Kidney tubule cell (primary cell): ENCODE results near the gene AHCYL2.
"Not testable (repeated sequence)": the region's sequence is repeated elsewhere in the genome, so short reads cannot be mapped to it uniquely, and the experiment has no call there.

Experiments
- DNase-seq: peaks from one replicate; pipeline ENCODE4 v3.0.0-alpha.2; 2018; ENCODE audit warnings: low spot score

AHCYL2 gene

DNA sequence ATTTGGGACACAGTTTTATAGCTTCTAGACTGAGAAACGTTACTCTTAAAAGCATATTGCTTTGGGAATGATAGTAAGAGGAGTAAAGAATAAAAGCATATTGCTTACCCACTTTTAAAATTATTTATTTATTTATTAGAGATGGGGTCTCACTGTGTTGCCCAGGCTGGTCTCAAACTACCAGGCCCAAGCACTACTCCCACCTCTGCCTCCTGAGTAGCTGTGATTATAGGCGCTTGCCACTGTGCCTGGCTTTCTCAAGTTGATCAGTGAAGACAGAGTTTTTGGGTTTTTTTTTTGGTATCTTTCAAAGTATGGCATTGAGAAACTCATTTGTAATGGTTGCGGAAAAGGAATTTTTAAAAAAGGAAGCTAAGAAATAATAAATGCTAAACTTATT, 68.0 kb downstream of the AHCYL2 start:
- no peak for DNase-seq

DNA sequence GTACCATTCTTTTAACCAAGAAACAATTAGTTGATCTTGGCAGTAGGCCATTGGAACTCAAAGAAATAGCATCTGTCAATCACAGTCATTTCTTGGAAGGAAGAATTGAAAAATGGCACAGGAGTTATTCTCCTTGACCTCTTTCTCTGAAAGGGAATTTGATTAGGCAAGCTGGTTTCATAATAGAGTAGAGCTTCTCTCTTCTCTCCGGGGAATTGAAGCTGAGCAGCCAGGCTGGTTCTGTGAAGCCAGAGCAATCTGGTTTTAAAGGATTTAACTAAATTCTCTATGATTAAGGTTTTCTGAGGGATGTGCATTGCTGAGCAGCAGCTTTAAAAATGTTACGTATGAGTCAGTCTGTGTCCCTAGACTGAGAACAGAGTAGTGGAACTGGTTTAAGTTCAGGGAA, 70.2 kb downstream of the AHCYL2 start:
- peak; percentile 51 for DNase-seq

DNA sequence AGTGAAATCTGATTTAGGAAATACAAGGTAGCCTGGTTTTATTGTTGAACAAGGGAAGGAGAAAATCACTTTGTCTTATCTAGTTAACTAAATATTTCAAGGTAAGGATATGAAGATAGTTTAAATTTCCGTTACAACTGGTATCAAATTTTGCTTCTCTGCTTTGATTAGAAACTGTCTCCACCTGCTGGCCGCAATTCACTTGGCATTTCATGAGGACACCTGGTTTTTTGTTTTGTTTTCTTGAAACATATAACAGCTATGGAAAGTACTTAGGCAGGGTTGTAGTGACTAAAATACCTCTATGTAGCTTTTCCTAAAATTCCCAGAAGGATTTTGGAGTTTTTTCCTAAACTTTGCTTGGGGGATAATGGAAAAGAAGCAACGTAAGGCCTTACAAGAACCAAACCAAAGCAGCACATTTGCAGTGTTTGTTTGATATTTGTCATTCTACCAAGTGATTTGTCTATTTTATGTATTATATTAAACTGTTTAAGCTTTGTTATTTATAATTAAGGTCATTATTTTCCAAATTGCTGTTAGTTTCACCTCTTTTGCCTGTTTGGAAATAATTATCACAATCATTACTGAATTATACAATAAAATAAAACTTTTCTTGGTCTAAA, 73.6 kb downstream of the AHCYL2 start:
- peak; percentile 48 for DNase-seq

DNA sequence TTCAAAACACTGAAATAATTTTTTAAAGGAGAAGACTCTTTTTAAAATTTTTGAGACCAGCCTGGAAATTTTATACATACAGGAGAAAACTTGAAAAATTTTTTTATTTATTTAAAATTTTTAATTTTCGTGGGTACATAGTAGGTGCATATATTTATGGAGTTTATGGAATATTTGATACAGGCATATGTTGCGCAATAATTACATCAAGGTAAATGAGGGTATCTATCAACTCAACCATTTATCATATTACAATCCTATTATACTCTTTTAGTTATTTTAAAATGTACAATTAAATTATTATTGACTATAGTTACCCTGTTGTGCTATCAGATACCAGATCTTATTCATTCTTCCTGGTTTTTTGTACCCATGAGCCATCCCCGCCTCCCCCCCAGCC, 75.1 kb downstream of the AHCYL2 start:
- no peak for DNase-seq

DNA sequence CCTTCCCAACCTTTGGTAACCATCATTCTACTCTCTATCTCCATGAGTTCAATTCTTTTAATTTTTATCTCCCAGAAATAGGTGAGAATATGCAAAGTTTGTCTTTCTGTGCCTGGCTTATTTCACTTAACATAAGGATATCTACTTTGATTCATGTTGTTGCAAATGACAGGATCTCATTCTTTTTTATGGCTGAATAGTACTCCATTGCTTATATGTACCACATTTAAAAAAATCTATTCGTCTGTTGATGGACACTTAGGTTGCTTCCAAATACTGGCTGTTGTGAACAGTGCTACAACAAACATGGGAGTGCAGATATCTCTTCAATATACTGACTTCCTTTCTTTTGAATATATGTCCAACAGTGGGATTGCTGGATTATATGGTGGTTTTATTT, 75.5 kb downstream of the AHCYL2 start:
- DNase-seq, result not testable (repeated sequence)

DNA sequence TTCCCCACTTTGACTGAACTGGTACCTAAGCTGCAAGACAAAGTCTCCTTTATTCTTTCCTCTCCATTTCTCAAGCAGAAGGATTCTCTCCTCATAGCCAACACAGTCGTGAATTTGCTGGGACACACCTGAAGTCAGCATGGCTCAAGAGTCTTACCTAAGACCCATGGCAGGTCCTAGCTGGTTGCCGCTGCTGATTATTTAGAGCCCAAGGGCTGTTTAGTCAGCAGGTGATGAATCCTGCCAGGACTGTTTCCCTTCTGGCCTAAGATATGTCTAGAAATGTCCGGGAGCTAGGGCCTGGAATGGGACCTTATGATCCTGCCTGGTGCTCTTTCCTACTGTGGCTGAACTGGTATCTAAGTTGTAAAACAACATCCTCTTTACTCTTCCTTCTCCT, 82.8 kb downstream of the AHCYL2 start:
- DNase-seq, result no peak

DNA sequence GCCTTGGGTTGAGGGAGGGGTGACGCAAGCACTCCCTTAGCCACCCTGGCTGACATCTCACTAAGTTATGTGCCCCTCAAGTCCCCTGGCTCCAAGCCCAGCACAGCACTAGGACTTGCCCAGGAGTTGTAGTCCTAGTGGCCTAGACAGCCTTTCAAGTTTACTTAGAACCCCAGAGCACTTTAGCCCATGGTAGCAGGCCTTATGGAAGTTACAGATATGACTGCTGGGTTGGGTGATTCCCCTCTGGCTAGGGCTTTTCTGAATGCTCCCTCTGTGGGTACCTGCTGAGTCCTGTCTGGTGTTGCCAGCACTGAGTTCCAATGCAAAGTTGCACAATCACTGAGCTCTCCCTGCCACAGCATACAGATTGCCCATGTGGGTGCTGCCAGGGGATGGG, 83.2 kb downstream of the AHCYL2 start:
- peak; percentile 8 for DNase-seq

DNA sequence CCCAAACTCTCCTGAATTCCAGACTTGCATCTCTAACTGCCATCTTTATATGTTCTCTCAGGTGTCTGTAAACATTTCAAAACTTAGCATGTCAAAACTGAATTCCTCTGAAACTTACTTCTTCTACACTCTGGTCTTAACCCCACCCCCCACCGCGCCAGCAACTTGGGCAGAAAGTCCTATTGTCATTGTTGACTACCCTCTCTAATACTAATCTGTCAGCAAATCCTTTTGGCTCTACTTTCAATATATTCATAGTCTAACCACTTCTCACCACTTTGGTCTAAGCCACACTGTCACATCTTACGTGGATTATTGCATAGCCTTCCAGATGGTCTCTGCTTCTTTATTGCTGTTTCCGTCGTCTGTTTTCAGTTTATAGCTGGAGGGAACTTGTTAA, 86.6 kb downstream of the AHCYL2 start:
- no peak for DNase-seq

DNA sequence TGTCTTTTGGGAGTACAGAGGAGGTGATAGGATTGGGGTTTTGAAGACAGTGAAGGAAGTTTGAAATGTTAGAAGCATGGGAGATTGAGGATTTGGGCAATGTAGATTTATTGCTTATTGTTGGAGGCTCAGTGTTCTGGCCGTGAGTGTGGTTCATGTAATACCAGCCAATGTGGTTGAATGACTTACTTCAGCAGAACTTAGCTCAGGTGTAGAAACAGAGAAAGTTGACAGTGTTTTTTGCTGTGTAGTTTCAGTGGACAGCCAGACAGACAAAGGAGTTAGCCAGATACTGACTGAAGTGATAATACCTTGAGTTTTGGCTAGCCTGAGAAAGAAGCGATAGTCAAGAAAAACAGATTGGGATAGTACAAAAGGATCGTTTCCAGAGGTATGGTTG, 88.5 kb downstream of the AHCYL2 start:
- no peak for DNase-seq

DNA sequence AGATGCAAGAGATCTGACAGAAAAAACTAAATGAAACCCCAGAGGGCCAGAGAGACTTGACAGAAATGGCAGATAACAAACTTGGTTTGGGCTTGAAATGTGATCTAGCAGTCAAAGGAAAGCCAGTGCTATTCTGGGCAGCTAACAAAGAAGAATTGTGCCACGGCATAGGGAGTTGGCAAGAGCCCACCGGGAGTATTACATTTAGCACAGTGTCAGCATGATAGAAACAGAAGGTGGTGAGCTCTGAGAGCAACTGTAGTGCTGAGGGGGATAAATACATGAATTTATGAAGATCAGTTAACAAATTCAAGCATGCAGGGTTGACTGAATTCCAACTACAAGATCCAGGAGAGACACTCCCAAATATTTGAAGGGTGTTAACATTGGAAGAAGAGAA, 91.1 kb downstream of the AHCYL2 start:
- DNase-seq, result no peak

DNA sequence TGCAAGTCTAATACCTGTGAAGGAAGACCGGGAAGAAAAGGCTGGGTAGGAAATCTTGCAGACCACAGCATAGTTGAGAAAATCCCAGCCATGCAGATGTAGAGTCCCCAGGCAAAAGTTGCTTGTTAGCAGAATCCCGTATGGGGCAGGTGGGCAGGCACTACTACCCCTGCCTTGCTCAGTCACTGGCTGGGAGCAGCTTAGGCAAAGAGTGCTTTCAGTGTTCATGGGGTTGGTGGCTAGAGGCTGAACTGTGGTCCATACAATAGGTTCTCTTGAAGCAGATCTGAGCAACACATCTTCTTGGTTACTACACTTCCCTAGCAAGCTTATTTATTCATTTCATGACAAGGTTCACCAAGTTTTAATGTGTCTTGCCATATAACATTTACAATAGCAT, 92.6 kb downstream of the AHCYL2 start:
- DNase-seq, result no peak

DNA sequence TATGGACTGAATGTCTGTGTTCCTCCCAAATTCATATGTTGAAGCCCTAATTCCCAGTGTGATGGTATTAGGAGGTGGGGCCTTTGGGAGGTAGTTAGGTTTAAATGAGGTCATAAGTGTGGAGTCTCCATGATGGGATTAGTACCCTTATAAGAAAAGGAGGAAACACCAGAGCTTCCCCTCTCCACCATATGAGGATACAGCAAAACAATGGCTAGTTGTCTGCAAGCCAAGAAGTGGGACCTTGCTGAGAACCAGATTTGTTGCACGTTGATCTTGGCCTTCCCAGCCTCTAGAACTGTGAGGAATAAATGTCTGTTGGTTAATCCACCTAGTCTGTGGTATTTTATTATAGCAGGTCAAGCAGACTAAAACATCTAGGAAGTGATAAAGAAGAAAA, 102.2 kb downstream of the AHCYL2 start:
- DNase-seq, result no peak

DNA sequence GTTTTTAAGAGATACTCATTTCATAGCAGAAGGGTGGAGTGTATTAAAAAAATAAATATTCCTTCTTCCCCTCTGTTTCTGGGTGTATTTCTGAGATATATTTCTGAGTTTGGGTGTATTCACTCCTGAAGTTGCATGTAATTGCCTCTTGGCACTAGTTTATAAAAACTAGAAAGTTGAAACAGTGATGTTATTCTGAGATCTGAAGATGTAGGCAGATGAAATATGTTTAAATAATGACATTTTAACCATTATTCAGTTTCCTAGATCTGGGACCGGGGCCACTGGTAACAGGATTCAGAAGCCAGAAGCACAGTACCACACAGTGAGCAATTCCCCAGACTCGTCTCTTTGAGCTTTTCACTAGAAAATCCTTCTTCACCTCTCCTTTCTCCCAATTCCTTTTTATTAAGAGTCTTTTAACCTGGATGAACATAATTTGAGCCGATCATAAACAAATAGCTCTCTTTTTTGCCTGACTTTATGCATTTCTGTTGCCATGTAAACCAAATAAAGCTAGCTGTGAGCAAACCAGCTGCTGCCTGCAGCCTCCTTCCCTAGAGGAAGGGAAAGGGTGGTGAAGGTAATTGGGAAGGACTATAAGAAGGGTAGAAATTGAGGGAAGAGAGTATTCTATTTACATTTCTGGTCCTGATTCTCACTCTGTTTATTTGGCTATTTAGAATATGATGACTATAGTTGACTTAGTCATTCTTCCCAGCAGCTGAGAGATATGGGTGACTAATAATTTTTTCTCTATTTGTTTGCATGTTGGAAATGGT, 107.6 kb downstream of the AHCYL2 start:
- DNase-seq, result peak; percentile 28

DNA sequence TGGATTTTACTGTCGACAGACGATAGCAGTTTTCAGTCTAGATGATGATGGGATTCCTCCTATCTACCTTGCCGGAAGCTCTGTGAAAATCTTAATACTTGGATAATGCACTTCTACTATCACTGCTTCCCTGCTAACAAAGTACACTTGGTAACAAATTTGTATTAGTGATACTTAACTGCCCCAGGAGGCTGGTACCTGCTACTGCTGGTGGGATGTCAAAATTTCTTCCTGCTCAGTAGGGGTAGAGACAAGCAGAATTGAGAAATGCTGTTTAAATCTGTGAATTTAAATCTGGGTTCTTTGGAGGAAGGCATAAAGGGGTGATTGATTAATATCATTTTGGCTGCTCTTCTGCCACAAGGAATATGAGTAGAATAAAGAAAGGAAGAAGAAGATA, 109.6 kb downstream of the AHCYL2 start:
- no peak for DNase-seq

DNA sequence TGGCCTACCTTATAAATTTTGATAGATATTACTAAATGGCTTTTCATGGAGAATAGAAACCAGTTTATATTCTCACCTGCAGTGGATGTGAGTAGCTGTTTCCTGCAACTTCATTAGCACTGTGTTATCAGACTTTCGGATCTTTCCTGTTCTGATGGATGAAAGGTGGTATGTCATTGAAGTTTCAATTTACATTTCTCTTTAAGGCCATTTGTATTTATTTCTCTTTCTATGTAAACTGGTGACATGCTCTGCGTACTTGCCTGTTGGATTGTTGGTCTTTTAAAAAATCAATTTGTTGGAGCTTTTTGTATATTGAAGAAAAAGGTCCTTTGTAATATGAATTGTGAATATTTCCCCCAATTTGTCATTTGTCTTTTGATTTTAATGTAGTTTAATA, 113.6 kb downstream of the AHCYL2 start:
- no peak for DNase-seq

DNA sequence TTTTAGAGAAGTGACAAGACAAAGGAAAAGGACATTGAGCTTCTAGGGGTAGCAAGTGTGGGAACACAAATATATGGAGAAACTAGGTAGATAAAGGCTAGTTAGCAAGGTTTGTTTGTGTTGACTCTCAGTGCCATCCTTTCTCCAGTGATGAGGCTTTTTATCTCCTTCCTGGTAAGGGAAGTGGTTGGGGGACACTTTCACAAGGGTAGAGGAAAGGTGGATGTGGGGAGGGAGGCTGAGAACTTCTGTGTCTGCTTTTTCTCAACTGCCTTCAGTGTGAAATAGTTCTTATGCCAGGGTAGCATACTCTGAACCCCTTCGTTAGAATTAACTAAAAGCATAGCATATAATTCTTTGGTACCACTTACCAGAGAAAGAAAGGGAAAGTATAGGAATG, 116.4 kb downstream of the AHCYL2 start:
- DNase-seq, result no peak

DNA sequence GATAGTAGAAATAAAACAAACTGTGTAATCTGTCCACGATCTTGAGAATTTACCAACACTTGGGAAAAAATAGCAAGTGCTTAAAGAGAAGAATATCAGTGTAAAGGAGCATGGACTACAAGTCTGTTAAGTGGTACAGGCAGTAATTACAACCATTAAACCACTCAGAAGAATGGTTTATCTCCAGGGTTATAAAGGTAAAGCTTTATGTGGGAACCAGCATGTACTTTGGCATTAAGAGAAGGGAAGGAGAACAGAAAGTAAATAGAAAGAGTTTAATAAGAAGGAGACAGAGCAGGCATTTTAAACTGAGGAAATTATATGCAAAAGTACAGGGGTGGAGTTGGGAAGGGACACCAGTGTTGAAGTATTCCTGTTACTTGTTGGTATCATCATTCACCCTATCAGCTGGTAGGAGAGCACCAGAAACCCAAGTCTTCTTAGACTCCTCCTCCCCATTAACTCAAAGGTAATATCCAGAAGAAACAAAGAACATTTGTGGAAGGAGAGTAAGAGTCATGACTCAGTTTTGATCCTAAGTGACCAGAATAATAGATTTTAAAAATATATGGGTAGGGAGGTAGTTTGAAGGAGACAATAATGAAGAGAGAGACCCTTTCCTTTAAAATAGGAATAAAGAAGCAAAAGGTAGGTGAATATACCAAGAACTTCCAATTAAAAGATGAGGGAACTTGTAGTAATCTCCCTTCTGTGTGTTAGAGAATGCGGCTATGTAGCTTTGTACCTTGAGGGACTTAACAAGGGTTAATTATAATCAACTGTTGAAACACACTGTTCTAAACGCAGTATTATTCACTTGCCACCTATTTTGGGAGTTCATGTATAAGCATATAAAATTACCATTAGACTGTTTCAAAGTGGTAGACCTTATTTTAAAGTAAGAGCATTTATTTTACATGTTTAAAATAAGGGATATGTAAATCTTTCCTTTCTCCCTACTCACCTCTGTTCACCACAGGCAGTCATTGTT, 117.3 kb downstream of the AHCYL2 start:
- no peak for DNase-seq

DNA sequence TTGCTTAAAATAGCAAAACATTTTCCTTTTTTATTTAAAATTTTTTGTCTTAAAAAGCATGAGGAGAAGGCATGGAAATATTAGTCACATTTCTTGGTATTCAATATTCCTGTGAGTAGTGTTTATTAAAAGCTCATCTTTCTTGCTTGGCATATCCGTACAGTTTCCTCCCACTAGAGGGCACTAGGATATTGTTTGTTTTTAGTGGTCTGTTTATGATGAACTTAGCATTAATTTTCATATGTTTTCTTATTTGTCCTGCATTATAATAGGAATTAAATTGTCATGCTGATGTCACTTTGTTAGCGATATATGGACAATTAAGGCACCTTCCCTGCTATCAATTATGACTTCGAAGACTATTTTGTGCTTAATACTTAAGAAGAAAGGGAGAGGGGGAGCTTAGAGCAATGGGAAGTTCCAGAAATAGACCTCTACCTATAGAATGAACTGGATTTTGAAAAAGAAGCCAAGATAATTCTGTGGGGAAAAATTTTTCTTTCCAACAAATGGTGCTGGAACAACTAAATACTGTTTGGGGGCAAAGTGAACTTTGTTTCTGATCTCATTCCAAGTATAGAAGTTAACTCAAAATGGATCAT, 118.4 kb downstream of the AHCYL2 start:
- peak; percentile 48 for DNase-seq

DNA sequence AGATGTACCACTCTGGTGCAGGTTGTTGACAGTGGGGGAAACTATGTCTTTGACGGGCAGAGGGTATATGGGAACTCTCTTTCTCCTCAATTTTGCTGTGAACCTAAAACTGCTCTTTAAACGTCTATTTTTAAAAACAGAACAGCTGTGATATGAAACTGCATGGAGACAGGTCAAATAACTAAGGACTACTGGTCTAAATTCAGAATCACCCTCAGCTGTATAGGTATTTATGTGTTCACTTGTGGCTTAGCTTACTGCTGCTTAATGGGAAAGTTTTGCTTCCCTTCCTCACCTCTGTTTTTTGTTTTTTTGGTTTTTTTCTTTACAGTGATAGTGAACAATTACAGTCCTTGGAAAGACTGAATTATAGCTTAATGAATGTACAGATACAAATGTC, 122.5 kb downstream of the AHCYL2 start:
- no peak for DNase-seq

DNA sequence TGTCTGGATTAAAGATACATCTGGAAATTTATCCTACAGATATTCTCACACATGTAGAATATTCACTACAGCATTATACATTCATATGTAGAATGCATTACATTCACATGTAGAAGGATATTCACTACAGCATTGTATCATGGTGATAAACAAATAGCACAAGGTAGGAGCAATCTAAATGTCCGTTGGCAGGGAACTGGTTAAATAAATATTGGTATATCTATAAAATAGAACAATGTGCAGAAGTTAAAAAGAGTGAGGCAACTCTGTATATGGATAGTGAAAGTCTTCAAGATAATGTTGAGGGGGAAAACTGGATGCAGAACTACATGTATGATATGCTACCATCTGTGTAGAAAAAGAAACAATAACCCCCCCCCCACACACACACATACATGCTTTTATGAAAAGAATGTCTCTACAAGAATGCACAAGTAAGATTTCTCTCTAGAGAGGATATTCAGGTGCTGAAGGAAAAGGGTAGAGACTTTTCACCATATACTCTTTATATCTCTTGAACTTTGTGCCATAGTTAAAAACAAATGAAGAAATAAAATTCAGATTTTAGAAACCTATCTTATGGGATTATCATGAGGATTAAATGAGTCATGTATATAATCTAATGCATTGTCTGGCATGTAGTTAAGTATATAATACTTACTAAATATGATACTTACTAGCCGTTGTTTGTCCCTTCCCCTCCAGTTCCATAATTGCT, 123.4 kb downstream of the AHCYL2 start:
- no peak for DNase-seq

DNA sequence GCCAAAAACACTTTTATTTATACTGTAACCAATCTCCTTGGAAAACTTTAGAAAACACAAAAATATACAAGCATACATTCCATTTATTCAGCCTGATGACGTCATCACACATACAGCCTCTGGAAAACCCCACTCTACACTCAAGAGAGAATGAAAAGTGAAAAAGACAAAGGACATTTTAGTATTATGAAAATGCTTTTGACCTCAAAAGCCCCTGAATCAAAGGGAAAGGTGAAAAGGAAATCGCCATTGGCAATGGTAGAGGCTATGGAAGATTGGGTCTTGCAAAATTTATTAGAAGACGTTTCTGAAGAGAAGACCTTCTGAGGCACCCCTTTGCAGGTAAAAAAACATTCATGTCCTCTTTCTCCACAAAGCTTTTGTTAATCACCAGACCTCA, 126.5 kb downstream of the AHCYL2 start:
- DNase-seq, result peak; percentile 48

DNA sequence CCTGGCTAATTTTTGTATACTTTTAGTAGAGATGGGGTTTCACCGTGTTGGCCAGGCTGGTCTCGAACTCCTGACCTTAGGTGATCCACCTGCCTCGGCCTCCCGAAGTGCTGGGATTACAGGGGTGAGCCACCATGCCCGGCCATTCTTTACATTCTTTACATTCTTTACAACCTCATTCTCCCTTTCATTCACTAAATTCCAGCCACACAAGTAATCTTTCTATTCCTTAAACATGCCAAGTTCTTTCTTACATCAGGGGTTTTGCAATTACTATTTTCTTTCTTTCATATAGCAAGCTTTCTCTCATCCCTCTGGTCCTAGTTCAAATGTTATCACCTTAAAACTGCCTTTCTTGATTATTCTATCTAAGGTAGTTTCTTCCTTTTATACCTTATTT, 128.3 kb downstream of the AHCYL2 start:
- peak; percentile 17 for DNase-seq
